Activated T-helper 2 cell treated with anti-CD3 and anti-CD28 coated beads, Interferon-gamma antibody, Interleukin-2, Interleukin-4, amounts not matched to agents 10 μg/mL and 5 μg/mL and 100 μg/mL, durations not matched to agents 14 hours and 24 hours and 36 hours (primary cell): Measurements from ENCODE around the gene GPC5. TPM values are rescaled to one million over a fixed set of nuclear protein-coding genes. Genes with fewer than 3 reads are reported as not detected.
"Not testable (repeated sequence)": the region's sequence is repeated elsewhere in the genome, so short reads cannot be mapped to it uniquely, and the experiment has no call there.

Experiments
- DNase-seq: peaks from one replicate; pipeline ENCODE4 v3.0.0; 2021; ENCODE audit warnings: low spot score
- H3K27ac Mint-ChIP-seq: one replicate; pipeline ENCODE4 v1.8.0; 2021; ENCODE audit warnings: mixed read lengths
- H3K27me3 Mint-ChIP-seq: one replicate; pipeline ENCODE4 v1.8.0; 2021; ENCODE audit warnings: low read depth, mixed read lengths
- H3K36me3 Mint-ChIP-seq: one replicate; pipeline ENCODE4 v1.8.0; 2021; ENCODE audit warnings: low read depth, mixed read lengths
- H3K4me1 Mint-ChIP-seq: one replicate; pipeline ENCODE4 v1.8.0; 2021; ENCODE audit warnings: low read depth, mixed read lengths
- H3K4me3 Mint-ChIP-seq: one replicate; pipeline ENCODE4 v1.8.0; 2021; ENCODE audit warnings: low read depth, mild to moderate bottlenecking, moderate library complexity, mixed read lengths
- H3K9me3 Mint-ChIP-seq: one replicate; pipeline ENCODE4 v1.8.0; 2021; ENCODE audit warnings: mixed read lengths
- intact Hi-C: fragments of 100-400 bp; cut with micrococcal nuclease; formaldehyde crosslinking; loops from one replicate; pipeline ENCODE4 v1.15.1; 2023
- total RNA-seq: library from RNA; stranded (reverse); gene quantifications from 2 replicates; pipeline ENCODE4 v1.2.3, GENCODE V29; 2022

Gene GPC5
- total RNA-seq, 1 donor from 2014 or later, result 0.57 TPM

GRCh38 chr13:92270990-92271389 lies 872.6 kb downstream of the GPC5 start:
- Mint-ChIP-seq H3K9me3 (peaks cover 8% of the 10 kb centered on the region), H3K27me3 (no peaks in the 10 kb centered on the region), H3K27ac (no peak overlapping the region), H3K4me3 (no peak overlapping the region), H3K4me1 (no peaks in the 10 kb centered on the region), H3K36me3 (no peaks in the 10 kb centered on the region)
- no peak for DNase-seq
- intact Hi-C loops, result no loop called here

- H3K9me3 Mint-ChIP-seq, result peaks cover 4% of the 10 kb centered on the region
- H3K27ac Mint-ChIP-seq, result no peak overlapping the region
- no peaks in the 10 kb centered on the region for H3K27me3 Mint-ChIP-seq
- H3K36me3 Mint-ChIP-seq, result no peaks in the 10 kb centered on the region
- H3K4me1 Mint-ChIP-seq, result no peaks in the 10 kb centered on the region
- no peak for DNase-seq
- no peak overlapping the region for H3K4me3 Mint-ChIP-seq
- intact Hi-C loops, result no loop called here
Measured at GRCh38 chr13:92272177-92272576, 873.8 kb downstream of the GPC5 start.

GRCh38 chr13:92280986-92281385 lies 882.6 kb downstream of the GPC5 start:
- H3K27me3 Mint-ChIP-seq, H3K27ac Mint-ChIP-seq, intact Hi-C loops, H3K4me3 Mint-ChIP-seq, DNase-seq, H3K36me3 Mint-ChIP-seq, H3K4me1 Mint-ChIP-seq: not testable (repeated sequence)
- peaks cover 31% of the 10 kb centered on the region for H3K9me3 Mint-ChIP-seq

- H3K27me3 Mint-ChIP-seq, H3K27ac Mint-ChIP-seq, intact Hi-C loops, H3K36me3 Mint-ChIP-seq, DNase-seq, H3K4me1 Mint-ChIP-seq, H3K4me3 Mint-ChIP-seq: not testable (repeated sequence)
- H3K9me3 Mint-ChIP-seq, result peaks cover 46% of the 10 kb centered on the region
Measured at GRCh38 chr13:92290718-92291307, 892.4 kb downstream of the GPC5 start.

- H3K27ac Mint-ChIP-seq, intact Hi-C loops, H3K36me3 Mint-ChIP-seq, DNase-seq, H3K27me3 Mint-ChIP-seq, H3K4me3 Mint-ChIP-seq, H3K4me1 Mint-ChIP-seq: not testable (repeated sequence)
- peaks cover 32% of the 10 kb centered on the region for H3K9me3 Mint-ChIP-seq
Measured at GRCh38 chr13:92294533-92294932, 896.1 kb downstream of the GPC5 start.

GRCh38 chr13:92296154-92296671 lies 897.8 kb downstream of the GPC5 start:
- H3K4me3 Mint-ChIP-seq, H3K4me1 Mint-ChIP-seq, intact Hi-C loops, H3K36me3 Mint-ChIP-seq, H3K27me3 Mint-ChIP-seq, DNase-seq, H3K27ac Mint-ChIP-seq: not testable (repeated sequence)
- peaks cover 35% of the 10 kb centered on the region for H3K9me3 Mint-ChIP-seq

- intact Hi-C loops, result no loop called here
- no peaks in the 10 kb centered on the region for H3K36me3 Mint-ChIP-seq
- DNase-seq, result no peak
- no peaks in the 10 kb centered on the region for H3K4me1 Mint-ChIP-seq
- H3K4me3 Mint-ChIP-seq, result no peak overlapping the region
- no peak overlapping the region for H3K27ac Mint-ChIP-seq
- peaks cover 29% of the 10 kb centered on the region for H3K9me3 Mint-ChIP-seq
- no peaks in the 10 kb centered on the region for H3K27me3 Mint-ChIP-seq
Measured at GRCh38 chr13:92297971-92298942, 899.8 kb downstream of the GPC5 start.

GRCh38 chr13:92300651-92301050 lies 902.2 kb downstream of the GPC5 start:
- no peaks in the 10 kb centered on the region for H3K4me1 Mint-ChIP-seq
- no peaks in the 10 kb centered on the region for H3K27me3 Mint-ChIP-seq
- H3K36me3 Mint-ChIP-seq, result no peaks in the 10 kb centered on the region
- H3K4me3 Mint-ChIP-seq, result no peak overlapping the region
- H3K27ac Mint-ChIP-seq, result no peak overlapping the region
- peaks cover 16% of the 10 kb centered on the region for H3K9me3 Mint-ChIP-seq
- DNase-seq, result no peak
- intact Hi-C loops, result no loop called here

- Mint-ChIP-seq H3K27ac (no peak overlapping the region), H3K9me3 (peaks cover 15% of the 10 kb centered on the region), H3K4me1 (no peaks in the 10 kb centered on the region), H3K27me3 (no peaks in the 10 kb centered on the region), H3K4me3 (no peak overlapping the region), H3K36me3 (no peaks in the 10 kb centered on the region)
- intact Hi-C loops, result no loop called here
- DNase-seq, result no peak
Measured at GRCh38 chr13:92303428-92303827, 905.0 kb downstream of the GPC5 start.

GRCh38 chr13:92307752-92308151 lies 909.3 kb downstream of the GPC5 start:
- intact Hi-C loops, result no loop called here
- no peak for DNase-seq
- Mint-ChIP-seq H3K27me3 (no peaks in the 10 kb centered on the region), H3K4me1 (no peaks in the 10 kb centered on the region), H3K36me3 (no peaks in the 10 kb centered on the region), H3K9me3 (peaks cover 11% of the 10 kb centered on the region), H3K27ac (no peak overlapping the region), H3K4me3 (no peak overlapping the region)

- Mint-ChIP-seq H3K27ac (no peak overlapping the region), H3K27me3 (no peaks in the 10 kb centered on the region), H3K4me1 (no peaks in the 10 kb centered on the region), H3K4me3 (no peak overlapping the region), H3K36me3 (no peaks in the 10 kb centered on the region), H3K9me3 (peaks cover 10% of the 10 kb centered on the region)
- intact Hi-C loops, result no loop called here
- DNase-seq, result no peak
Measured at GRCh38 chr13:92312823-92313222, 914.4 kb downstream of the GPC5 start.

GRCh38 chr13:92313382-92313781 lies 915.0 kb downstream of the GPC5 start:
- H3K9me3 Mint-ChIP-seq, result peaks cover 10% of the 10 kb centered on the region
- no peak overlapping the region for H3K4me3 Mint-ChIP-seq
- no peak for DNase-seq
- intact Hi-C loops, result no loop called here
- no peaks in the 10 kb centered on the region for H3K4me1 Mint-ChIP-seq
- no peaks in the 10 kb centered on the region for H3K27me3 Mint-ChIP-seq
- H3K27ac Mint-ChIP-seq, result no peak overlapping the region
- H3K36me3 Mint-ChIP-seq, result no peaks in the 10 kb centered on the region

- H3K27ac Mint-ChIP-seq, result no peak overlapping the region
- H3K27me3 Mint-ChIP-seq, result no peaks in the 10 kb centered on the region
- H3K4me1 Mint-ChIP-seq, result no peaks in the 10 kb centered on the region
- no peak for DNase-seq
- H3K9me3 Mint-ChIP-seq, result peaks cover 10% of the 10 kb centered on the region
- intact Hi-C loops, result no loop called here
- H3K4me3 Mint-ChIP-seq, result no peak overlapping the region
- H3K36me3 Mint-ChIP-seq, result no peaks in the 10 kb centered on the region
Measured at GRCh38 chr13:92315265-92315664, 916.8 kb downstream of the GPC5 start.
